H9 (cell line): ENCODE results near the gene ATP8B4. TPM values are rescaled to one million over a fixed set of nuclear protein-coding genes. Genes with fewer than 3 reads are reported as not detected.

Experiments
- DNase-seq: peaks from one replicate; pipeline ENCODE4 v3.0.0-alpha.2; 2017
- H2AFZ ChIP-seq: one replicate; pipeline ENCODE4 v1.6.1; 2013; ENCODE audit warnings: mild to moderate bottlenecking, low read length, control low read depth, moderate library complexity
- H2AK5ac ChIP-seq: 2 replicates; pipeline ENCODE4 v1.6.1; 2013; ENCODE audit warnings: low read length, control low read depth, mixed read lengths; ENCODE audit not compliant: insufficient read length
- H2BK120ac ChIP-seq: one replicate; pipeline ENCODE4 v1.6.1; 2013; ENCODE audit warnings: low read depth, mild to moderate bottlenecking, low read length, control low read depth, inconsistent platforms; ENCODE audit not compliant: poor library complexity, severe bottlenecking
- H2BK12ac ChIP-seq: 2 replicates; pipeline ENCODE4 v1.6.1; 2013; ENCODE audit warnings: low read length, control low read depth, mixed read lengths, low read depth; ENCODE audit not compliant: insufficient read length
- H2BK15ac ChIP-seq: 2 replicates; pipeline ENCODE4 v1.6.1; 2013; ENCODE audit warnings: low read depth, low read length, control low read depth
- H2BK20ac ChIP-seq: one replicate; pipeline ENCODE4 v1.6.1; 2013; ENCODE audit warnings: low read depth, mild to moderate bottlenecking, low read length, control low read depth, inconsistent platforms; ENCODE audit not compliant: poor library complexity, severe bottlenecking
- H2BK5ac ChIP-seq: 2 replicates; pipeline ENCODE4 v1.6.1; 2013; ENCODE audit warnings: low read length, control low read depth, mixed read lengths; ENCODE audit not compliant: insufficient read length
- H3K14ac ChIP-seq: 2 replicates; pipeline ENCODE4 v1.6.1; 2013; ENCODE audit warnings: low read length, control low read depth; ENCODE audit not compliant: insufficient read depth
- H3K18ac ChIP-seq: 2 replicates; pipeline ENCODE4 v1.6.1; 2013; ENCODE audit warnings: low read depth, mild to moderate bottlenecking, mixed read lengths, low read length, control low read depth; ENCODE audit not compliant: insufficient read length
- H3K23ac ChIP-seq: 2 replicates; pipeline ENCODE4 v1.6.1; 2013; ENCODE audit warnings: low read length, control low read depth, mixed read lengths, low read depth; ENCODE audit not compliant: insufficient read length
- H3K23me2 ChIP-seq: 2 replicates; pipeline ENCODE4 v1.6.1; 2013; ENCODE audit warnings: low read depth, mild to moderate bottlenecking, mixed read lengths, low read length, control low read depth; ENCODE audit not compliant: insufficient read length, poor library complexity, severe bottlenecking
- H3K27ac ChIP-seq: 2 replicates; pipeline ENCODE4 v1.5.1; 2013; ENCODE audit warnings: low read length, control low read depth, mixed read lengths, low read depth; ENCODE audit not compliant: insufficient read length
- H3K27me3 ChIP-seq: 2 replicates; pipeline ENCODE4 v1.6.1; 2013; ENCODE audit warnings: low read length, control low read depth, inconsistent platforms; ENCODE audit not compliant: insufficient read depth
- H3K4ac ChIP-seq: 2 replicates; pipeline ENCODE4 v1.6.1; 2013; ENCODE audit warnings: low read depth, mild to moderate bottlenecking, control low read depth, inconsistent platforms, low read length, moderate library complexity
- H3K4me1 ChIP-seq: 2 replicates; pipeline ENCODE4 v1.6.1; 2013; ENCODE audit warnings: low read length, control low read depth, inconsistent platforms; ENCODE audit not compliant: insufficient read depth
- H3K4me2 ChIP-seq: 2 replicates; pipeline ENCODE4 v1.6.1; 2013; ENCODE audit warnings: low read length, control low read depth, mixed read lengths; ENCODE audit not compliant: insufficient read length, insufficient read depth
- H3K56ac ChIP-seq: 2 replicates; pipeline ENCODE4 v1.6.1; 2013; ENCODE audit warnings: low read depth, mild to moderate bottlenecking, mixed read lengths, low read length, control low read depth; ENCODE audit not compliant: insufficient read length
- H3K79me1 ChIP-seq: 2 replicates; pipeline ENCODE4 v1.6.1; 2013; ENCODE audit warnings: low read depth, mild to moderate bottlenecking, moderate library complexity, low read length, control low read depth, inconsistent platforms; ENCODE audit not compliant: insufficient read depth, poor library complexity, severe bottlenecking
- H3K79me2 ChIP-seq: 2 replicates; pipeline ENCODE4 v1.6.1; 2013; ENCODE audit warnings: low read length, control low read depth, inconsistent platforms; ENCODE audit not compliant: insufficient read depth
- H3K9ac ChIP-seq: 2 replicates; pipeline ENCODE4 v1.6.1; 2013; ENCODE audit warnings: low read length, control low read depth, mixed read lengths; ENCODE audit not compliant: insufficient read length; ENCODE audit errors: extremely low read depth
- H3K9me3 ChIP-seq: one replicate; pipeline ENCODE4 v1.6.1; 2013; ENCODE audit warnings: low read depth, low read length, inconsistent platforms; ENCODE audit not compliant: control insufficient read depth
- H3T11ph ChIP-seq: one replicate; pipeline ENCODE4 v1.6.1; 2013; ENCODE audit warnings: mild to moderate bottlenecking, low read length, control low read depth, inconsistent platforms
- H4K20me1 ChIP-seq: one replicate; pipeline ENCODE4 v1.6.1; 2013; ENCODE audit not compliant: control insufficient read depth, insufficient read length, insufficient read depth
- H4K5ac ChIP-seq: 2 replicates; pipeline ENCODE4 v1.6.1; 2013; ENCODE audit warnings: low read depth, mild to moderate bottlenecking, mixed read lengths, low read length, control low read depth; ENCODE audit not compliant: insufficient read length
- H4K8ac ChIP-seq: replicated peaks from 2 replicates; pipeline ENCODE4 v1.6.1; 2013; ENCODE audit warnings: low read length, control low read depth, mixed read lengths, low read depth; ENCODE audit not compliant: insufficient read length
- H4K91ac ChIP-seq: 2 replicates; pipeline ENCODE4 v1.6.1; 2013; ENCODE audit warnings: low read depth, mild to moderate bottlenecking, moderate library complexity, mixed read lengths, low read length, control low read depth; ENCODE audit not compliant: insufficient read length
- H3K27ac Mint-ChIP-seq, 3 experiments: 2 replicates in 2 of 3; 3 replicates in 1 of 3; pipeline ENCODE4 v1.8.0; 2020 to 2021; ENCODE audit warnings: mixed read lengths in 3 of 3, mild to moderate bottlenecking in 1 of 3, moderate library complexity in 1 of 3
- H3K27me3 Mint-ChIP-seq: 2 replicates; pipeline ENCODE4 v1.8.0; 2021; ENCODE audit warnings: low read depth, mild to moderate bottlenecking, moderate library complexity, mixed read lengths
- H3K36me3 Mint-ChIP-seq, 3 experiments: 2 replicates in 2 of 3; 3 replicates in 1 of 3; pipeline ENCODE4 v1.8.0; 2020 to 2021; ENCODE audit warnings: low read depth in 3 of 3, mixed read lengths in 3 of 3; ENCODE audit not compliant: insufficient read depth in 1 of 3
- H3K4me1 Mint-ChIP-seq, 2 experiments: 2 replicates each; pipeline ENCODE4 v1.8.0; 2020; ENCODE audit warnings: mixed read lengths in 2 of 2
- H3K4me3 Mint-ChIP-seq, 2 experiments: 2 replicates in 1 of 2; 3 replicates in 1 of 2; pipeline ENCODE4 v1.8.0; 2020 to 2021; ENCODE audit warnings: mild to moderate bottlenecking in 2 of 2, mixed read lengths in 2 of 2, moderate library complexity in 1 of 2
- H3K9me3 Mint-ChIP-seq, 2 experiments: 2 replicates in 1 of 2; 3 replicates in 1 of 2; pipeline ENCODE4 v1.8.0; 2020; ENCODE audit warnings: mild to moderate bottlenecking in 2 of 2, mixed read lengths in 2 of 2, moderate library complexity in 1 of 2
- WGBS: extraction: QIAGEN DNeasy Blood & Tissue Kit; methylation state at CpG from one replicate; pipeline ENCODE4 v1.1.7; 2013; ENCODE audit warnings: missing lambda C conversion rate, low lambda C conversion rate, mixed read lengths; ENCODE audit not compliant: insufficient read length; ENCODE audit errors: extremely low coverage; 5-methylcytosine and 5-hydroxymethylcytosine counted together
- total RNA-seq: library from RNA; stranded (reverse); gene quantifications from 2 replicates; pipeline ENCODE4 v1.2.1, GENCODE V29; 2021
- TF ChIP-seq, protein P1 (sequence below): fragments of 200-600 bp; sonication (generic); conservative IDR thresholded peaks from 3 replicates; pipeline ENCODE4 v1.8.0; 2021; ENCODE audit warnings: antibody characterized with exemption, mild to moderate bottlenecking

ATP8B4 gene
- total RNA-seq, 1 experiment from 2014 or later, result 0.52 TPM

DNA sequence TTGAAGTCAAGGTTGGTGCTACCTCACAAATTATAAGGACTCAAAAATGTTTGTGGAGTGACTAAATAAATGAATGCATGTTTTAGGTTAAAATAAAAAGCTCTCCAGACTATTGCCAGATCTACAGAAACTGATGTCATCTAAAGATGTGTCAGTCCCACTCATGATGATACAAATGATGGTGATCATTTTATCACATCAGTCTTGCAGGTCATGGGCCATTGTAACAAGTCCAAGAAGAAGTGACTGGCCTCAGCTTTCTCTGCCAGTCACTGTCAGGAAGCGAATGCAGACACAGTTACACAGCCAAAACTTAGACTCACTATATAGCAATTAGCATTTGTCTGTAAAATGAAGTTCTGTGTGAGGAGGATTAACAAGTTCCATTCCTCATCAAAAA, 18.5 kb downstream of the ATP8B4 start:
- no peaks in the 10 kb centered on the region for H3K36me3 Mint-ChIP-seq

More for the DNA sequence above, 18.5 kb downstream of the ATP8B4 start:
- Histone ChIP-seq H4K20me1 (no peaks in the 10 kb centered on the region), H2BK12ac (no peak overlapping the region), H2BK20ac (no peak overlapping the region), H3K14ac (no peak overlapping the region), H2AK5ac (no peak overlapping the region), H3K56ac (no peak overlapping the region), H3T11ph (no peak overlapping the region), H3K18ac (no peak overlapping the region), H4K8ac (no peak overlapping the region), H3K4ac (no peak overlapping the region), H3K27me3 (no peaks in the 10 kb centered on the region), H3K27ac (no peak overlapping the region), H3K23ac (no peak overlapping the region), H4K5ac (no peak overlapping the region), H2AFZ (no peak overlapping the region), H2BK5ac (no peak overlapping the region), H3K79me1 (no peaks in the 10 kb centered on the region), H3K23me2 (no peaks in the 10 kb centered on the region), H3K9ac (no peak overlapping the region), H3K79me2 (no peaks in the 10 kb centered on the region), H4K91ac (no peak overlapping the region), H3K4me2 (no peak overlapping the region), H2BK15ac (no peak overlapping the region), H3K4me1 (no peaks in the 10 kb centered on the region), H2BK120ac (no peak overlapping the region), H3K9me3 (no peaks in the 10 kb centered on the region)
- Mint-ChIP-seq H3K27me3 (no peaks in the 10 kb centered on the region), H3K4me1 (peaks cover 4 to 8% of the 10 kb centered on the region in 2 experiments), H3K9me3 (no peaks in the 10 kb centered on the region), H3K27ac (no peak overlapping the region), H3K4me3 (no peak overlapping the region)
- TF ChIP-seq, protein P1, sequence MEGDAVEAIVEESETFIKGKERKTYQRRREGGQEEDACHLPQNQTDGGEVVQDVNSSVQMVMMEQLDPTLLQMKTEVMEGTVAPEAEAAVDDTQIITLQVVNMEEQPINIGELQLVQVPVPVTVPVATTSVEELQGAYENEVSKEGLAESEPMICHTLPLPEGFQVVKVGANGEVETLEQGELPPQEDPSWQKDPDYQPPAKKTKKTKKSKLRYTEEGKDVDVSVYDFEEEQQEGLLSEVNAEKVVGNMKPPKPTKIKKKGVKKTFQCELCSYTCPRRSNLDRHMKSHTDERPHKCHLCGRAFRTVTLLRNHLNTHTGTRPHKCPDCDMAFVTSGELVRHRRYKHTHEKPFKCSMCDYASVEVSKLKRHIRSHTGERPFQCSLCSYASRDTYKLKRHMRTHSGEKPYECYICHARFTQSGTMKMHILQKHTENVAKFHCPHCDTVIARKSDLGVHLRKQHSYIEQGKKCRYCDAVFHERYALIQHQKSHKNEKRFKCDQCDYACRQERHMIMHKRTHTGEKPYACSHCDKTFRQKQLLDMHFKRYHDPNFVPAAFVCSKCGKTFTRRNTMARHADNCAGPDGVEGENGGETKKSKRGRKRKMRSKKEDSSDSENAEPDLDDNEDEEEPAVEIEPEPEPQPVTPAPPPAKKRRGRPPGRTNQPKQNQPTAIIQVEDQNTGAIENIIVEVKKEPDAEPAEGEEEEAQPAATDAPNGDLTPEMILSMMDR, result no peak
- no CpG with 5 or more reads among the region's 1 CpG for WGBS
- DNase-seq, result no peak
